Islet of Langerhans (tissue), 1 donor: Measurements from ENCODE around the gene ABCB9.
"Not testable (repeated sequence)": the region's sequence is repeated elsewhere in the genome, so short reads cannot be mapped to it uniquely, and the experiment has no call there.

Experiments
- FAIRE-seq: peaks from one replicate; lab custom pipeline; 2011; peaks lifted over from hg19 to GRCh38; lab: Jason Lieb, UNC

ABCB9 gene

DNA sequence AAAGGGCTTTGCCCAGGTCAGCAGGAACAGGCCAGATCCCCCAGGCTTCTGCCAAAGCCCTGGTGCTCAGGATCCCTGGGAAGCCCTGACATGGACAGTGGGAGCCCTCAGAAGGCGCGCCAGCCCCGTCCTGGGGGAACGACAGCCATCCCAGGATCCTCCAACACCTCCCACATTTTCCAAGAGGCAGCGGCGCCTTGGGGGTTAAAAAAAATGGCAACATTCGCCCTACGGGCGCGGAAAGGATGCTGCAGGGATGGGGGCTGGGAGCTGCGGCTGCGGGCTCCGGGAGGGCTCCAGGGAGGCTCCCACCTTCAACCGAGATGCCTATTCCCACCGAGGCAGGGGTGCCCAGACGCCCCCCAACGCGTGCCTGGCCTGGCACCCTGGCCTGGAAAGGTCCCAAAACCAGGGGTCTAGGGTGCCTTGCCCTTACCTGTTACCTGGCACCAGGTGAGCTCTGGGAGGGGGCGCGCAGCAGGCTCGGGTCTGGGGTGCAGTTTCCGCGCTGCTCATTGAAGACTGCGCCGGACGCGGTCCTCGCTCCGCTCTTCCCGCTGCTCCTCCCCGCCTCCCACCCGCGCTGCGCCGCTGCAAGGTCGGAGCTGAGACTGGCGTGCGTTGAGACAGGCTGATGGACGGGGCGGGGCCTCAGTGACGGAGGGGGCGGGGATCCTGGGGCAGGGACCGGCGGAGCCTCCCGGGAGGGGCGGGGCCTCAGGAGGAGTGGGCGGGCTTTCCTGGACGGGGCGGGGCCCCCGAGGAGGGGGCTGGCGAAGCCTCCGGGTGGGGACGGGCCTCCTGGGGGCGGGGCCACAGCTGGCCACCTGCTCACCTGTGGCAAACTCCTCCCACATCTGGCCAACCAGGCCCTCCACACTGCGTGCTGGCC lies at the start of gene ABCB9:
Gene ABCB9 (minus strand): TSS at position 613 of the 892 bp plus-strand sequence. CDS start 6,228 bp downstream, outside the sequence.
- no peak for FAIRE-seq

DNA sequence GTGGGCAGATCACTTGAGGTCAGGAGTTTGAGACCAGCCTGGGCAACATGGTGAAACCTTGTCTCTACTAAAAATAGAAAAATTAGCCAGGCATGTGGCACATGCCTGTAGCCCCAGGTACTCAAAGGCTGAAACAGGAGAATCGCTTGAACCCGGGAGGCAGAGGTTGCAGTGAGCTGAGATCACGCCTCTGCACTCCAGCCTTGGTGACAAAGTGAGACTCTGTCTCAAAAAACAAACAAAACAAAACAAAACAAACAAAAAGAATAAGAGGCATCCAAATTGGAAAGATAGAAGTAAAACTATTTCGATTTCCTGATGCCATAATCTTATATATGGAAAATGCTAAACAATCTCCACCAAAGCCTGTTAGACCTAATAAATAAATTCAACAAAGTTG lies 48.2 kb upstream of the ABCB9 start:
- not testable (repeated sequence) for FAIRE-seq

DNA sequence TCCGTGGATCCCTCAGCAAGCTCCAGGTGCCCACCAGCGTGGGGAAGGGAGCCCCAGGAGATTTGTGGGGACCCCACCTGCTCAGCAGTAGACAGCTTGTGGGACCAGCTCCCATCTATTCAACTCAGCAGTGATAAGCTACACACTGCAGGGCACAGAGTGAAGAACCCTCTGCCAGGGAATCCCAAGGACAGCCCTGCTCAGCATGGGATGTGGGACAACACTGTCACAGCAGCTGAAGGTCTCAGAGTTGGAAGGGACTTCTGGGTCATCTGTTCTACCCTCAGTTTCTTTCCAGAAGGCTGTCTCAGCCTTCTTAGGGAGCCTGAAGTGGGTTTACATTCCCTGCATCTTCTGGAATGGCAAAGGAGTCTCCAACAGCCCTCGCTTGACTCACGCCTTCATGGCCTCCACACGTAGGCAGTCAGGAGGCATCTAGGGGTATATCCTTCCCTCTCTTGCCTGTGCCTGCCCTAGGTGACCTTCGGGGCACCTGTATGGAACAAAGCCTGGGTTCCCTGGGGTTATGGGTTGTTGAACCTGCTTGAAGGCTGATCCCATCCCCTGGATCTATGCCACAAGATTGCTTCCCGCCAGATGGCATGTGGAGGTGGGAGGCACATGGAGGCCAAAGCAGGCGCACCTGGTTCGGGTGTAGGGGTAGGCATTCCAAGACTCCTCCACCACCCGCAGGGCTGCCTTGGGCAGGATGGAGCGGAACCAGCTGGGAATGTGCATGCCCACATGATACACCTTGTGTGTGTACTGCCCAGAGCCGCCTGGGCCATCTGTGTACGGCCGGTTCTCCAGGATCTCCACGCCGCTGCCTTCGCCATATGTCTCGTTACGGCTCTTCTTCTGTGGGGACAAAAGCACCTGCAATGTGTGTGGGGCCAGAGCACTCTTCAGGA lies 47.2 kb upstream of the ABCB9 start:
- FAIRE-seq: no peak

DNA sequence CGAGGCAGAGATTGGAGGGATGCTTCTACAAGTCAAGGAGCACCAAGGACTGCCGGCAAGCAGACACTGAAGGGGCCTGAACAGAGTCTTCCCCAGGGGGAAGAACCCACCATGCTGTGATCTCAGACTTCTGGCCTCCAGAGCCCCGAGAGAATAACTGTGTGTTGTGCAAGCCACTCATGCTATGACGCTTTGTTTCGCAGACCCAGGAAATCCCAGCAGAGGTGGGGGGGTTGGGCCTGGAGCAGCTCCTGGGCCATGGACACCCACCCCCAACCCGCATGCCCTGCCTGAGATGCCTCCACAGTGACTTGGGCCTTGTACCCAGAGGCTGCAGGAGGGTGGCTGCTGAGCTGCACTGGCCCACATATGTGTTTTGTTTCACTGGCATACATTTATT lies 45.4 kb upstream of the ABCB9 start:
- no peak for FAIRE-seq

DNA sequence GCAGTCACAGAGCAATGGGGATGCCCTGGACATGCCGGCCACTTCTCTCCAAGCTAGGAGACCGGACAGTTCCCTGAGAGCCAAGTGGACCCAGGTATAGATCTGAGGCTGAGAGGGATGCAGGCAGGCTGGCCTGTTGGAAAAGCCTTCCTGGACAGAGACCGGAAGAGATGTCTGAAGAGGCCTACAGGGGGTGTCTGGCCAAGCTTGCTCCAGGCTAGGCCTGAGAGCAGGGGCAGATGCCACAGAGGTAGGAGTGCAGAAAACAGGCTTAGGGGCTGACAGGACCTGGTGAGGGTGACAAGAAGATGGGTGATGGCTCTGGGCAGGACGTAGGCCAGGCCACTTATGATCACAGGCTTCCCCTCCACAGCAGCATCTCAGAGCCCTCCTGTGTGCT lies 44.4 kb upstream of the ABCB9 start:
- FAIRE-seq: no peak

DNA sequence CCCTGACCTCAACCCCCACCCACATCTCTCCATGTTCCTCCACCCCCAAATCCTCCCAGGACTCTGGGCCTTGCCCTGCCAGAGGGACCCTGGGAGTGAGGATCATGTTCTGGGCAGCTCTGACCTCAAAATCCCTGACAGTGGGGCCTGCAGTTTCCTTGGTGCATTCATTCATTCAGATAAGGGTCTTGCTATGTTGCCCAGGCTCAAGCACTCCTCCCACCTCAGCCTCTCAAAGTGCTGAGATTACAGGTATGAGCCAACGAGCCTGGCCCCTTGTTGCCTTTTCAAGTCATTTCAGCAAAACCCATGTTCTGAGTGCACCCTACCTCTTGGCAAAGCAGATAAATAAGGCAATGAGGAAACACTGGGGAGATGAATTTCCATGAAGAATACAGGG lies 43.8 kb upstream of the ABCB9 start:
- no peak for FAIRE-seq

DNA sequence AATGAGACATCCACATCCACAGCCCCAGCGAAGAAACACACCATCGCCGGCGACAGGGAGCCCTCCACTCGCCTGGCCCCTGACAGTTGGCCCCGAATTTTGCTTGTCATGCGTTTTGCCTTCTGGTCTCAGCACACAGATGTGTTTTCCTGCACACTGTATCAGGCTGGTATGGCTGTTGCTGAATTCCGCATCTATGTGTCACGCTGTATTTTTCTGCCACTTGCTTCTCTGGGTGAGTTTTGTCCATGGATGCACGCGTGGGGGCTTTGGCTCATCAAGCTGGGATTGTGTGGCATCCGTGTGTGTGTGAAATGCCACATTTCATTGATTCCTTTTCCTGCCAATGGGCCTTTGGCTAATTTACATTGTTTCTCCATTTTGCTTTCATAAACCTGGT lies 40.7 kb upstream of the ABCB9 start:
- FAIRE-seq: no peak

DNA sequence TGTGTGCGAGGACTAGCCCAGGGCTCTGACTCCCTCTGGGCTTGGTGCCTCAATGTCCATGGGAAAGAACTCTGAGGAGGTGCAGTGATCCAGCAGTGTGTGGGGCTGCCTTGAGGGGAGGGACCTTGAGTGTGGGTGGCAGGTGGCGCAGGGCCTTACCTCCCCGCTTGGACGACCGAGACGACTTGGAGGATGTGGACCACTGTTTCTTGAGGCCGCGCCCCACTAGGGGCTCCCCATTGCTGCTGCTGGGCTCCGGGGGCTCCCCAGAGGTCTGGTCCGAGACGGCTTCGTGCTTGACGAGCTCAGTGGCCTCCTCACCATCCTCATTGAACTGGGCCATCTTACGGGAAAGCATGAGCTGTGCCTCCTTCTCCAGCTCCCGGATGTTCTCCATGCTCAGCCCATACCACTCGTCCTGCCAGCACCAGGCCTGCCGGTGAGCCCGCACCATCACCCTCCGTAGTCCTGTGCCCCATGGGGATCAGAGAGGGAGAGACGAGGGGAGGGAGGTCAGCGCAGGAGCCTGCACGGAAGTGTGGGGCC lies 38.9 kb upstream of the ABCB9 start:
- FAIRE-seq: no peak

DNA sequence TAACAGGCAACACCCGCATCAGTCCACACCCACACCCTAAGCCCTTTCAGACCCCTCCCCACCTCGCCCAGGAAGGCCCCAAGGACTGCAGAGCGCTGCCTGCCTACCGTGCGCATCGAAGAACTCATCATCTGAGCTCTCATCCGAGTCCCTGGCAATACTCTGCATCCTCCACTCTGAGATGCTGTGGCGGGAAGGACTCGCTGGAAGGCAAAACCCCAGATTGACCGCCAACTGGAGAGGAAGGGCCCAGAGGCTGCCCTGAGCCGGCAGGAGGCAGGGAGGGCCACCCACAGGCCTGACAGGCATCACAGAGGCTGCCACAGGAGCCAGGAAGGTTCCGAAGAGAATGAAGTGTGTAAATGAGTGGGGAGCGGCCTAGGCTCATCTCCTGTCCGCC lies 38.0 kb upstream of the ABCB9 start:
- FAIRE-seq: no peak

DNA sequence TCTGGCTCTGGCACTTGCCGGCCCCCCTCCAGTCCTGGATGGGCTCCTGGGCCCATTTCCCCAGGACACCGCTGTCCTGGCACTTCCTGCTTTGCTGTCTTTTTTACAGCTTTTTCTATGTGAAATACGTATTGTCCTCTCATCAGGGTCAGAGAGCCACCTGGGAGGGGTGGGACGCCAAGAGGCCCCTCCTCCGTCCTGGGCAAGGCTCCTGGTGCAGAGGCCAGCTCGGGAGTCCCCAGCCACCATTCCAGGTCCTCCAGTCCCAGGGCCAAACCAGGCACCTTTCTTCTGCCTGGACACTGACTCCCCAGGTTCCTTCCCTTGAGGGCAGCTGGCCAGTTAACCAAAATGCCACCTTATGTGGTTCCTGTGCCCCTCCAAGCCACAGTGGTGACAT lies 37.0 kb upstream of the ABCB9 start:
- no peak for FAIRE-seq

DNA sequence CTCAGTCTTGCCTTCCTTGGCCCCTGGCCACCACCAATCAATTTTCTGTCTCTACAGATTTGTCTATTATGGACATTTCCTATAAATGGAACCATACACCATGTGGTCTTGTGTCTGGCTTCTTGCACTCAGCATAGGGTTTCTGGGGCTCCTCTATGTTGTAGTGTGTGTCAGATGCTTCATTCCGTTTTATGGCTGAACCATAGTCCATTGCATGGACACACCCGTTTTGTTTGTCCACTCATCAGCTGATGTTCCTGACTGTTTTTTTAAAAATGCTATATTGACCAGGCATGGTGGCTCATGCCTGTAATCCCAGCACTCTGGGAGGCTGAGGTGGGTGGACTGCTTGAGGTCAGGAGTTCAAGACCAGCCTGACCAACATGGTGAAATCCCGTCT lies 35.2 kb upstream of the ABCB9 start:
- no peak for FAIRE-seq

DNA sequence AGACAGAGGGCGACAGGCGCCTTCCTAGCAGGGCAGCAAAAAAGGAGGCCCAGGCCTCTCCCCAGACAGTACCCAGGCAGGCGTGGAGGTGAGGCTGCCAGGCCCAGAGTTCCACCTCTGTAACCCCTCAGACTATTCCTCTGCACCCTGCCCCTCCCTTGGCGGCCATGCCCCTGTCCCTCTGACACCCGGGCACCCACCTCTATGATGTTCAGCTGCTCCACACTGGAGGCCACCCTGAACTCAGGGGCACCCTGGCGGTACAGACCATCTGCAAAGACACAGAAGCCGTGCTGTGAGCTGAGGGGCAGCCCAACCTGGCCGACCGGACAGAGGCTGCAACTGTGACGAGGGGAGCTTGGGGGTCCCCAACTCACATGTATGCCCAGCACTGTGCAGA lies 34.3 kb upstream of the ABCB9 start:
- no peak for FAIRE-seq

DNA sequence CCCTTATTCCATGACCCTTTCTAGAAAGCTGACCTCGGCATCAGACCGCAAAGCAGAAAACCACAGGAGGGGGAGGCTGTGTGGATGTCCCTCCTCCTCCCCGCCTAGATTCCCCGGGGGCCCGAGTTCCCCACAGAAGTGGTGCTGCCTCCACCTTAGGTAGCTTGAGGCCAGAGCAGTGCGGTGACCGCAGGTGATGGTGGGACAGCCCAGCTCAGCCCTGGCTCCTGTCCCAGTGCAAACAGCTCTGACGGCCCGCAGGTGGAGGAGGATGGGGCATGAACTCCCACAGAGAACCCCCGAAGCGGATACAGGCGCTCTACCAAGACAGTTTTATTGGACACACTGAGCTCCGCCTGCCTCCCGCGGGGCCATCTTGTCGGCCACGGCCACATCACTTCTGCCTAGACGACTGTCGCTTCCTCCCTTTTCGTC lies 33.7 kb upstream of the ABCB9 start:
- no peak for FAIRE-seq

DNA sequence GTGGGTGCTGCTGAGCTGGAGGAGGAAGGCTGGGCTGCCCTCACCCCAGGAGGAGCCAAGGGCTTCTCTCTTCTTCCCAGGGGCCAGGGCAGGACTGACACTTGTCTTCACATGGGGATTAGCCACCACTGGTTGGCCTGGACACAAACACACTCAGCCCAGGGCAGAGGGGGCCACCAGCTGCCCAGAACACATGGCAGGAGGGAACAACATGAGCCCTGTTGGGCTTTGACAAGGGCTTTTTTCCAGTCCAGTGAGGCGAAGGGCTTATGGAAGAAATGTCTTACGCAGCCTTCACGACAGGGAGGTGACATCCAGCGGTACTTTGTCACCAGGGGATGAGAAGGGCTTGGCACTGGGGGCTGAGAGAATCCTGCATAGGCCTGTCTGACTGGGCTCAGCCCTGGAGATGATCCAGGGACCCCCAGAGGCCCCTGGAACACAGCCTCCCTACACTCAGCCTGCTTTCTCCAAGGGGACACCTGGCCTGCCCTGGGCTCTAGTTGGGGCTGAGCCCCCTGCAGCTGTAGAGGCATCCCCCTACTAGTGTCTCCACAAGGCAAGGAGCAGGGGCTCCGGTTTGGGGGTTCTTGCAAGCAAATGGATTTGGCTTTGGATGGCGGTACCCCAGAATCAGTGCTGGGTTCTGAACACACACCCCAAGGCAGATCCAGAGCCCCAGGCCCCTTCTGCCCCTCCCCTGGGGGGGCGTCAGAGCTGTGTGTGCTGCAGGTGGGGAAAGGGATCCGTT lies 33.1 kb upstream of the ABCB9 start:
- FAIRE-seq: no peak

DNA sequence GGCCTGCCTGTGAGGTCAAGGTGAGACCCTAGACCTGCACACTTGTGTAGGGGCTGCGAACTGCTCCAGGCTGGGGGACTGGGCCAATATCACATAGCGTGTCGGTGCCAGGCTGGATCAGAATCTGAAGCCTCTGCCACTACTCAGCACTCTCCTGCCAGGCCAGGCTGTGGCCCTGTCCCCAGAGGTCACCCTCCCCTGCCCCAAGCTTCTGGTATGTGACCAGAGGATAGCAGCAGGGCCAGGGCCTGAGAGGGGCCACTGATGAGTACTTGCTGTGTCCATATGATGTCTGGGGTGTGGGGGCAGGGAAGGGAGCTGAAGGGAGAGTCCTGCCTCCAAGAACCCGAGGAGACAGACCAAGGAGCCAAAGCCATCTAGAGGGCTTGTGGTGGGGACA lies 32.1 kb upstream of the ABCB9 start:
- no peak for FAIRE-seq

DNA sequence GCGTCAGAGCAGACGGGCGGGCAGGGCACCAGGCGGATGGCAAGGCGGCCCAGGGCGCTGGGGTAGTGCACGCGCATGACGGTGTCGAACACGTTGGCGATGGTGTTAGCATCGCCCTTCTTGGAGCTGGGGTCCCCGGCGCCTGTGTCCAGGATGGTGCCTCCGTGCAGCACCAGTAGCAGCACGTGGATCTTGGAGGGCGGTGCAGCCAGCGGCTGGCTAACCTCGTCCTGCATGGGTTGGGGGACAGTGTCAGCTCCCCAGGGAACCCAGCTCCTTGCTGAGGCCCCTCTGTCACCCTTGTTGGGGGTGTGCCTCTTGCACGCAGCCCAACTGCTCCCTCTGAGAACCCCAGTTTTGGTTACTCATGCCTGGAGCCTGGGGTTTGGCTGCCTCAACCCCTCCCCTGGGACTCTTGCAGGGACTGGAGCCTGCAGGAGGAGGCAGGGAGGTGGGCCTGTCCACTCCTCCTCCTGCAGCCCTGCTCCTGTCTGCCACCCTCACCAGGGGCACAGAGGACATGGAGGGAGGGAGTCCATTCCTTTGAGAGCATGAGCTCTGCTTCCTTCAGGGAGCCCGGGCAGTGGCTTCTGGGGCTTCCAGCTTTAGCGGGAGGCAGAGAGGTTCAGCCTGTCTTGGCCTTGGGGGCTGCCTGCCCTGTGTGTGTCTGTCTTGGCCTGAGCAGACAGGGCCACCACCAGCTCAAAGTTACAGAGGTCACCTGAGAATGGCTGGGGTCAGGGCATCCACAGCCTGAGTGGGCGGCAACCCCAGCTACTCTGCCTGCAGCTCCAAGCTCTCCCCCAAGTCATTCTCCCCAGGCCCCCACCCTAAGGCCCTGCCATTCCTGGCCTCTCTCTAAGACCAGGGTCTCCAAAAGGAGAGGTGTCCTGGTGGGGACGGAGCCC lies 31.3 kb upstream of the ABCB9 start:
- FAIRE-seq: no peak

DNA sequence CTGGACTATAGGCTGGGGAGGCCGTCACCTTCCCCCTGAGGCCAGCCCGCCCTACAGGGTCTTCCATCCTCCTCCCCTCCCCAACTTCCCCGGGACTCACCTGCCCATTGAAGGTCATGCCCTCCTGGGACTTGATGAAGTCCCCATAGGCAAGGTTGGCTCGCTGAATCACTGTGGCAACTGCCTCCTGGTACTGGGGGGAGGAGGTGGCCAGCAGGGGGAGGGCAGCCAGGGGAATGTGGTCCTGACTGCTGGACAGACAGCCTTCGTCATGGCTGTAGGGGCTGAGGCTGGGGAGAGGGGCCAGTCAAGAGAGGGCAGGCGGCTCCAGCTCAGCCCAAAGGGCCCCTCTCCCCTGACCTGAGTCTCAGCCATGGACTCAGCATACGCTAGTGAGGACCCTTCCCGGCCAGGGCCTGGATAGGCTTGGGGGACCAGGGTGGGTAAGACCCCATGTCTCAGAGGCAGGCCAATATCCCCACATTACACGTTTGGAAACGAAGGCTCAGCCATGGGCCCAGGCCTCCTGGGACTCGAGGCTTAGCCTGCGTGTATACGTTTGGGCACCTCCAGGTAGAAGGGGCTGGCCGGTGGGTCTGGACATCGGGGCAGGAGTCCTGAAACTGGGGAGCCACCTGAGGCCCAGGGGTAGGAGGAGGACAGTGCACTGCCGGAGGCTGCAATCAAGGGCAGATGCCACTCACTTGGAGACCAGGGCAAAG lies 30.5 kb upstream of the ABCB9 start:
- no peak for FAIRE-seq

DNA sequence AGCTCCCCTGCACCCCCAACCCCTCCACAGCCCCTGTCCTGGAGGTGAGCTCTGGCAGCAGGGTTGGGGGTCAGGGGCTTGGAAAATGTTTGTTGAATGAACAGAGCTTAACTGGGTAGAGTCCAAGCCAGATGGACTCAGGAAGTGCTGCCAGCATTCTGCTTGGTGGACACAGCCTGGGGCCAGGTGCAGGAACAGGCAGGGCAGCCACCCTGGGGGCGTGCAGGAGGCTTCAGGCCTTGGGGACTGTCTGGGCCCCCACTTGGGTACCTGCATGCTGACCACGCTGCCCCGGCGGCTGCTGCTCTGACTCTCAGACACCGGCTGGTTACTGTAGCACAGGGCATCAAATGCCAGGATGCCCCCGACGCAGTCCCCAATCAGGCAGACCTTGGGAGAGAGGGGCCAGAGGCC lies 29.9 kb upstream of the ABCB9 start:
- no peak for FAIRE-seq

DNA sequence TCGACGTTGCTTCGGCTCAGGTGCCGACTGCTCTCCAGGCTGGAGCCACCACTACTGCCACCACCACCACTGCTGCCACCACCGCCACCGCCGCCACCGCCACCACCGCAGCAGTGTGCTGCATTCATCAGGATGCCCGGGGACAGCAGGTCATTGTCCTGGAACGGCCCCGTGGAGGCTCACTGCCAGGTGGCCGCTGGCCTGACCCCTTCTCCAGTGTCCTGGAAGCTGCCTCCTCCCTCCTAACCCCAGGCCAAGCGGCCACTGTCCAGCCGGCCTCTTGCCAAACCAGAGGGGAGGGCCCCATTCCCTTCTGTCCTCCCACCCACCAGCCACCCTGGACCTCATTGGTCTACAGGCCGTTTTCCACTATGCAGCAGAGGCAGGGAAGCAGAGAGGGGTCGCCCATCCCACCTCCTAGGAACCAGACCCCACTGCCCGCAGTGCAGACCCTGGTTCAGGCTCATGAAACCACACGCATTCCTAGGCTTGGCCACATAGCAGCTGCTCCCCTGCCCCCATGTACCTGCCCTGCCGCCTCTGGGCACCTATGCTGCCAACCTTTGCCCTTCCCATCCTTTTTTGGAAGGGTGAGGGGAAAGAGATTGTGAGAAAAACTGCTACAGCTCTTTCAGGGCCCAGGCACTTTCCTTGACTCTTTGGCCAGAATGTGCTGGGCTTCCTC lies 29.4 kb upstream of the ABCB9 start:
- FAIRE-seq: no peak
